HG03064 (cell line): ENCODE data around the gene GON7.
"Not testable (repeated sequence)": the region's sequence is repeated elsewhere in the genome, so short reads cannot be mapped to it uniquely, and the experiment has no call there.

Experiments used
- ATAC-seq: cut with Tn5 transposase; IDR thresholded peaks from one replicate; pipeline ENCODE4 v1.9.1; 2021; ENCODE audit warnings: low read depth; ENCODE audit not compliant: unreplicated experiment

The GON7 gene

DNA sequence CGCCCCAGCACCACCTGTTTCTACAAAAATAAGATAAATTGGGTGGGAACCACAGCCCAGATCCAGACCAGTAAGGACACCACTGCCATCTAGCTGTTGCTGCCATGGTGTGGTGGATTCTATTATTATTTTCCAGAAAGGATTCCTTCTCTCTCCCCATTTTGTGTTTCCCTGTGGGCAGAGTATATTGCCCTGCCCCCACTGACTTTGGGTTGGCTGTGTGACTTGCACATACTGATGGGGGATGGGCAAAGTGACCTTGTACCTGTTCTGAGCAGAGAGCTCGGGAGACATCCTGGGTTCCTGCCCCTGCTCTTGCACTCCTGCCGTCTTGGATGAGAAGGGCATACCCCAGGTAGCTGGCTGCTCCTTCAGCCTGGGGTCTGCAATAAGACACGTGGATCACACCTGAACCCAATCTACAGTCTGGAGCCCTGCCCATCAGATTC is 46.5 kb downstream of the GON7 start:
- no peak for ATAC-seq

DNA sequence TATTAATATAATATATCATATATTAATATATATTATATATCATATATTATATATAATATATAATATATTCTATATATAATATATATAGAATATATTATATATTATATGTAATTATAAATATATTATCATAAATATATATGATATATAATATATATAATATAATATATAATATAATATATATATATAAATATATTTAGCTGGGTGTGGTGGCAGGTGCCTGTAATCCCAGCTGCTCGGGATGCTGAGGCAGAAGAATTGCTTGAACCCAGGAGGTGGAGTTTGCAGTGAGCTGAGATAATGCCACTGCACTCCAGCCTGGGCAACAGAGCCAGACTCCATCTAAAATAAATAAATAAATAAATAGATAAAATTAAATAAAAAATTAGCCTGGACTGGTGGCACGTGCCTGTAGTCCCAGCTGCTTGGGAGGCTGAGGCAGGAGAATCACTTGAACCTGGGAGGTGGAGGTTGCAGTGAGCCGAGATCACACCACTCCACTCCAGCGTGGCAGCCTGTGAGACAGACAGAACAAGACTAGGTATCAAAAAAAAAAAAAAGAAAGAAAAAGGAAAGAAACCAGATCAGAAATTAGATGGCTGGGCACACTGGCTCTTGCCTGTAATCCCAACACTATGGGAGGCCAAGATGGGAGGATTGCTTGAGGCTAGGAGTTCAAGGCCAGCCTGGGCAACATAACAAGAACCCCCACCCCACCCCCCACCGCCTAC is 47.1 kb downstream of the GON7 start:
- ATAC-seq, result not testable (repeated sequence)

DNA sequence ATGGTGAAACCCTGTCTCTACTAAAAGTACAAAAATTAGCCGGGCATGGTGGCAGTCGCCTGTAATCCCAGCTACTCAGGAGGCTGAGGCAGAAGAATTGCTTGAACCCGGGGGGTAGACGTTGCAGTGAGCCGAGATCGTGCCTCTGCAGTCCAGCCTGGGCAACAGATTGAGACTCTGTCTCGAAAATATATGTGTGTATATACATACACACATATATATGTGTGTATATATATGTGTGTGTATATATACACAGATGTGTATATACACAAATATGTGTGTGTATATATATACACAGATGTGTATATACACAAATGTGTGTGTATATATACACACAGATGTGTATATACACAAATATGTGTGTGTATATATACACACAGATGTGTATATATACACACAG is 48.5 kb downstream of the GON7 start:
- ATAC-seq, result not testable (repeated sequence)

DNA sequence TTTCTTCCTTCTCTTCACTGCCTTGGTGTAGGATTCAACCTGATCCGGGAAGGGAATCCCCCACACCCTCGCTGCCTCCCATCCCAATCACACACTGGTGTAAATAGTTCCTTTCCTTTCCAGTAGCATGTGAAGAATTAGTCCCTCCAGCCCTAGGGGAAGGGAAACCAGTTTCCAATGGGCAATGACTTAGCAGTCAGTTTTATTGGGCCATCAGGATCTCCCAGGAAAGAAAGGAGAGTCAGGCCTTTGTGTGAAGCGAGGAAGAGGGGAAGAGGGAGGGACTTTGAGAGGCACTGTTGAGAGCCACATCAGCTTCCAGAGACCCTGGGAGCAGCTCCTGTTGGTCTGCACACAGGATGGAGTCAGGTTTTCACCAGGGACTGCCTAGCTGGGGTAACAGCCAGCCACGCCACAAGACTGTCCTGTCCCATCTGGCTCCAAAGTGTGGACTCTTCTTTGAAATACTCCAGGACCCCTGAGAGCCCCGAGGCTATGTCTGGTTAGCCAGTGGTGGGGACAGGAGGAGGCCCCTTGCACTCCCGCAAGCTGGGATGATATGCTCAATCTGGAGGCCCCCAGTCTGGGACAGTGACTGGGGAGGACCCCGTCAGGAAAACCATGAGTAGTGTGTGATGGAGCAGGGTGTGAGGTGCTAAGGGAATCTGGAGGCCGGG is 50.0 kb downstream of the GON7 start:
- no peak for ATAC-seq

DNA sequence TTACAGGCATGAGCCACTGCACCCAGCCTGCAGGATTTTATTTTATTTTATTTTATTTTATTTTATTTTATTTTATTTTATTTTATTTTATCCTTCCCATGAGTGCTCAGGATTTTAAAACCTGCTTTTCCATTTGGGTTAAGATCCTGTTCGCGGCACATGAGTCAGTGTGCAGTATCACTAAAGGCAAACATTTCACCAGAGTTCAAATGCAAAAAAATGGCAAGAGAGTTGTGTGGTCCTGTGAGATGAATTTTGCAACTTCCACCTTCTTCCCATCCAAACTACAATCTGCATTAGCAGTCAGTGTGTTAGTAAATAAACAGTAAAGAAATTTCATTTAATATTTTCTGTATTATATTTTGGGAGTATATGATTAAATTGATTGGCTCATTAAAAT is 51.2 kb downstream of the GON7 start:
- no peak for ATAC-seq

DNA sequence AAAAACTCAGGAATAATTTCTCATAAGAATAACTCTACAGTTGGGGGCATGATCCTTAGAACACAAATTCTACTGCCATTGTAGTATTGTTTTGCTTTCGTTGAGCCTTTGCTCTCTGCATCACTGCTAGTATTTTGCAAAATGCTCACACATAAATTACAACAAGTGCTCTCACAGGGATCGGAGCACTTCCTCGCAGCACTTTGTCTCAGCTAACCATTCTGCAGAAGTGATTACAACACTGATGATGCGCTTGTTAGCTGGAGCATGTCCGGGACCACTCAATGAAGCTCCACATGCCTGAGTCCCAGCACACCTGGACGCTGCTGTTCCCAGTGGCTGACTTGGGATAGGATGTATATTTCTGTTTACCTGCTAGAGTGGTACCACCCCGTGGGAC is 53.7 kb downstream of the GON7 start:
- no peak for ATAC-seq
